Measurements from ENCODE around the gene EFCAB11. TPM values are rescaled to one million over a fixed set of nuclear protein-coding genes. Genes with fewer than 3 reads are reported as not detected.

The EFCAB11 gene
- total RNA-seq, 4 donors from 2014 or later, result 3.4 to 8.0 (median 5.5) TPM

DNA sequence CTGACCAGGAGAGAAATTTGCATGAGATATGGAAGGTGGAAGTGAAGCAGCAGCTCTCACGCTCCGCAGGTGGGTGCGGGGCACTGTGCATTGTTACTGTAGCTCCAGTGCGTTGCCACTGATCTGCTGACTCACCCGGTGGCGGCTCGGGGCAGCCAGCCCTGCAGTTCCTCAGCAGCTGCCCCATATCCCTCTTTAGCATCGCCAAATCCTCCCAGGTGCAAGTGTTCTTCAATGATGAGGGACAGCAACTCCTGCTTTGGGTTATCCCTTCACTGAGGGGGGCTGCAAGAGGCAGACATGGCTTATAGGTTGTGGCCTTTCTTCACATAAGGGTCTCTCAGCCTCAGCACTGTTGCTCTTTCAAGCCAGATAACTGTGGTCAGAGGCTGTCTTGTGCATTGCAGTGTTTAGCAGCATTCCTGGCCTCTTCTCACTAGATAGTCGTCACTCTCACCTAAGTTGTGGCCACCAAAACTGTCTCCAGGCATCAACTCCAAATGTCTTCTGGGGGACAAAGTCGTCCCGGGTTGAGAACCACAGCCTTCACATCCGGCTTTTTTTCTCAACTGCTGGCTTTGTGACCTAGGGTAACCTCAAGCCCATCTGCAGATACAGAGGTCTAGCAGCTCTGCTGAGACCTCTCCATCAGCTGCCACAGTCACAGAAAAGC is 180.8 kb downstream of the EFCAB11 start:
- Histone ChIP-seq H3K4me1 (peaks cover 0 to 12% (median 0%) of the 10 kb centered on the region in 3 donors), H3K27ac (no peak overlapping the region), H3K4me3 (no peak overlapping the region), H3K36me3 (no peaks in the 10 kb centered on the region), H3K9me3 (no peaks in the 10 kb centered on the region), H3K27me3 (no peaks in the 10 kb centered on the region)
- intact Hi-C loops (cut with DNase I), result no loop called here
- TF ChIP-seq CTCF (IDR thresholded peaks at IDR 0.05) (no peak), POLR2A (IDR thresholded peaks at IDR 0.05) (no peak)
- 16 to 47% methylated on average over 10 to 12 of the region's 12 CpGs for WGBS, 2 donors
- DNase-seq, result peak; percentile 6

- Histone ChIP-seq H3K36me3 (no peaks in the 10 kb centered on the region), H3K4me1 (peaks cover 0 to 12% (median 0%) of the 10 kb centered on the region in 3 donors), H3K9me3 (no peaks in the 10 kb centered on the region), H3K27me3 (no peaks in the 10 kb centered on the region), H3K27ac (no peak overlapping the region), H3K4me3 (no peak overlapping the region)
- 68% methylated on average over 5 to 7 of the region's 7 CpGs for WGBS, 2 donors
- no peak for DNase-seq
- no peak for TF ChIP-seq CTCF (IDR thresholded peaks at IDR 0.05)
- no peak for TF ChIP-seq POLR2A (IDR thresholded peaks at IDR 0.05)
- intact Hi-C loops (cut with DNase I), result no loop called here
Measured at GRCh38 chr14:89773151-89773550, 181.4 kb downstream of the EFCAB11 start.

GRCh38 chr14:89771251-89771650 is 183.3 kb downstream of the EFCAB11 start:
- no peaks in the 10 kb centered on the region for H3K36me3 ChIP-seq
- WGBS, 2 donors, result 27 to 29% methylated on average over 3 of the region's 3 CpGs
- peaks cover 0 to 12% (median 0%) of the 10 kb centered on the region in 3 donors for H3K4me1 ChIP-seq
- H3K27ac ChIP-seq, result no peak overlapping the region
- no peak overlapping the region for H3K4me3 ChIP-seq
- no peaks in the 10 kb centered on the region for H3K27me3 ChIP-seq
- TF ChIP-seq CTCF (IDR thresholded peaks at IDR 0.05) (no peak), POLR2A (IDR thresholded peaks at IDR 0.05) (no peak)
- intact Hi-C loops (cut with DNase I), result no loop called here
- no peak for DNase-seq
- H3K9me3 ChIP-seq, result no peaks in the 10 kb centered on the region

GRCh38 chr14:89767861-89768268 is 186.7 kb downstream of the EFCAB11 start:
- Histone ChIP-seq H3K27ac (no peak overlapping the region), H3K27me3 (no peaks in the 10 kb centered on the region), H3K9me3 (no peaks in the 10 kb centered on the region), H3K4me1 (peaks cover 0 to 5% (median 0%) of the 10 kb centered on the region in 3 donors), H3K36me3 (no peaks in the 10 kb centered on the region), H3K4me3 (no peak overlapping the region)
- WGBS, 2 donors, result 35 to 37% methylated on average over 3 to 4 of the region's 4 CpGs
- intact Hi-C loops (cut with DNase I), result no loop called here
- peak in 5 of 6 experiments; percentile 31 to 79 (median 55) for TF ChIP-seq CTCF (IDR thresholded peaks at IDR 0.05)
- no peak for TF ChIP-seq POLR2A (IDR thresholded peaks at IDR 0.05)
- no peak for DNase-seq

GRCh38 chr14:89767131-89767530 is 187.4 kb downstream of the EFCAB11 start:
- H3K27ac ChIP-seq, result no peak overlapping the region
- H3K27me3 ChIP-seq, result no peaks in the 10 kb centered on the region
- intact Hi-C loops (cut with DNase I), result no loop called here
- TF ChIP-seq CTCF (IDR thresholded peaks at IDR 0.05), result no peak
- TF ChIP-seq POLR2A (IDR thresholded peaks at IDR 0.05), result no peak
- H3K4me1 ChIP-seq, result peaks cover 0 to 5% (median 0%) of the 10 kb centered on the region in 3 donors
- WGBS, 2 donors, result 52 to 54% methylated on average over 3 of the region's 3 CpGs
- no peak overlapping the region for H3K4me3 ChIP-seq
- DNase-seq, result no peak
- no peaks in the 10 kb centered on the region for H3K36me3 ChIP-seq
- no peaks in the 10 kb centered on the region for H3K9me3 ChIP-seq

All from esophagus squamous epithelium (tissue), 5 donors.